Glomerular visceral epithelial cell (primary cell): ENCODE data around the gene SEPHS2.
"Not testable (repeated sequence)": the region's sequence is repeated elsewhere in the genome, so short reads cannot be mapped to it uniquely, and the experiment has no call there.

ENCODE experiments used
- DNase-seq: peaks from one replicate; pipeline ENCODE4 v3.0.0-alpha.2; 2016; ENCODE audit errors: extremely low spot score

The SEPHS2 gene

DNA sequence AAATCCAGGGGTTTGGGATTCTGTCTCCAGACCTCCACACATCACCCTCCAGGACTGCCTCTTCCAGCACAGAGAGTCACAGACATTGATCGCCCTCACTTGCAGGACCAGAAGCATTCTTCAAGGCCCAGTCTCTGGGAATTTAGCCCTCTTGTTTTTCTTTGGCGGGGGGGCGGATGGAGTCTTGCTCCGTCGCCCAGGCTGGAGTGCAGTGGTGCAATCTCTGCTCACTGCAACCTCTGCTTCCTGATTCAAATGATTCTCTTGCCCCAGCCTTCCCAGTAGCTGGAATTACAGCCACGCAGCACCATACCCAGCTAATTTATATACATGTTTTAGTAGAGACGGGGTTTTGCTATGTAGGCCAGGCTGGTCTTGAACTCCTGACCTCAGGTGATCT is 18.4 kb upstream of the SEPHS2 start:
- no peak for DNase-seq

DNA sequence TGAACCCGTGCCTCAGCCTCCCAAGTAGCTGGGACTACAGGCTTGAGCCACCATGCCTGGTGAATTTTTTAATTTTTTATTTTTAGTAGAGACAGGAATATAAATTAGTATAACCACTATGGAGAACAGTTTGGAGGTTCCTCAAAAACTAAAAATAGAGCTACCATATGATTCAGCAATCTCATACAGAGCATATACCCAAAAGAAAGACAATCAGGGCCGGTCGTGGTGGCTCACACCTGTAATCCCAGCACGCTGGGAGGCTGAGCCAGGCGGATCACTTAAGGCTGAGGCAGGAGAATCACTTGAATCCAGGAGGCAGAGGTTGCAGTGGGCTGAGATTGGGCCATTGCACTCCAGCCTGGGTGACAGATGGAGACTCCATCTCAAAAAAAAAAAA is 15.8 kb upstream of the SEPHS2 start:
- DNase-seq: not testable (repeated sequence)

DNA sequence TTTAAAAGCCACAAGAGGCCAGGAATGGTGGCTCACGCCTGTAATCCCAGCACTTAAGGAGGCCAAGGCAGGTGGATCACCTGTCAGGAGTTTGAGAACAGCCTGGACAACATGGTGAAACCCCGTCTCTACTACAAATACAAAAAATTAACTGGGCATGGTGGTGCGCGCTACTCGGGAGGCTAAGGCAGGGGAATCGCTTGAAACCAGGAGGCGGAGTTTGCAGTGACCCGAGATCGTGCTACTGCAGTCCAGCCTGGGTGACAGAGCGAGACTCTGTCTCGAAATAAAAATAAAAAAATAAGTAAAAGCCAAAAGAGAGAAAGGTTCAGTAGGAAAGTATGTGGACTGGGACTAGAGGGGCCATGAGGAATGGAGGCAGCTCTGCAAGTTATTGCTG is 13.8 kb upstream of the SEPHS2 start:
- no peak for DNase-seq

DNA sequence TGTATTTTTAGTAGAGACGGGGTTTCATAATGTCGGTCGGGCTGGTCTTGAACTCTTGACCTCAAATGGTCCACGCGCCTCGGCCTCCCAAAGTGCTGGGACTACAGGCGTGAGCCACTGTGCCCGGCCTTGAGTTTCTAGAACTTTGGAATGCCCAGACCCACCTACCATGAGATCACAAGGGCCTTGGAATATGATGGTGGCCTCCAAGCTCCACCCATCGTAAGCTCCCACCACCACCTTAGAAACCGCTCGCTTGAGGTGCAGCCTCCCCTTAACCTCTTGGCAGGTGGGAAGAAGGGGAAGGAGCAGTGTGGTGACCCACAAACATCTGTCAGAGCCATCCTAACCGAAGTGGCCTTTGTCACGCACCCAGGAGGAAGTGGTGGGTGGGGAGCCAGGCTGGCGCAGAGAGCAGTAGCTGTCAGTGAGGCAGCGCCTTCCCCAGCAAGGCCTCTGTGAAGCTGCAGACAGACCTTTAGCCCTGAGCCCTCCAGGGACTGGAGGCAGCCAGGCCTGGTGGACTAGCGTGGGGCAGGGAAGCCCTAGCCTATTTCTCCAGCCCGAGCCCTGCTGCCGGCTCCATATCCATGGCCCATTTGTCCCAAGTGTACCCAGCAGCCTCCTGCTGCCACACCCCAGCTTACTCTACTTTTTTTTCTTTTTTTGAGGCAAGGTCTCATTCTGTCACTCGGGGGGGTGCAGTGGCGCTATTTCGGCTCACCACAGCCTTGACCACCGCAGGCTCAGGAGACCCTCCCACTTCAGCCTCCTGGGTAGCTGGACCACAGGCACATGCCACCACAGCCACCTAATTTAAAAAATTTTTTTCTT is 13.1 kb upstream of the SEPHS2 start:
- no peak for DNase-seq

DNA sequence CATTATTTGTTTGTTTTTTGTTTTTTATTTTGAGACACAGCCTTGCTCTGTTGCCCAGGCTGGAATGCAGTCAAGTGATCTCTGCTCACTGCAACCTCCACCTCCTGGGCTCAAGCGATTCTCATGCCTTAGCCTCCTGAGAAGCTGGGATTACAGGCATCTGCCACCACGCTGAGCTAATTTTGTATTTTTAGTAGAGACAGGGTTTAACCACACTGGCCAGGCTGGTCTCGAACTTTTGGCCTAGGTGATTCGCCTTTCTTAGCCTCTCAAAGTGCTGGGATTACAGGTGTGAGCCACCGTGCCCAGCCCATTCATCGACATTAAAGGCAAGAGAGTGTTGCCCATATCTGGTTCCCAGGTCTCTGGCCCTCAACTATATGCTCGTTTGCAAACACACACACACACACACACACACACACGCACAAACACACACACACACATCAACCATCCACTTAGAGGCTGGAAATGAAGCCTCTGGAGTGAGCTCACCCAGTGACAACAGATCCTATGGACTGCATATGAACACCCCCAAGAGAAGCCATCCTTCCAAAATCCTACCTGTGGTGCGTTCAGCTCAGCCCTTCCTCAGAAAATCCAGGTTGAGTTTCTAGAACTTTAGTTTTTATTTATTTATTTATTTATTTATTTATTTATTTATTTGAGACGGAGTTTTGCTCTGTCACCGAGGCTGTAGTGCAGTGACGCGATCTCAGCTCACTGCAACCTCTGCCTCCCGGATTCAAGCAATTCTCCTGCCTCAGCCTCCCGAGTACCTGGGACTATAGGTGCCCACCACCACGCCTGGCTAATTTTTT is 12.3 kb upstream of the SEPHS2 start:
- DNase-seq: no peak

DNA sequence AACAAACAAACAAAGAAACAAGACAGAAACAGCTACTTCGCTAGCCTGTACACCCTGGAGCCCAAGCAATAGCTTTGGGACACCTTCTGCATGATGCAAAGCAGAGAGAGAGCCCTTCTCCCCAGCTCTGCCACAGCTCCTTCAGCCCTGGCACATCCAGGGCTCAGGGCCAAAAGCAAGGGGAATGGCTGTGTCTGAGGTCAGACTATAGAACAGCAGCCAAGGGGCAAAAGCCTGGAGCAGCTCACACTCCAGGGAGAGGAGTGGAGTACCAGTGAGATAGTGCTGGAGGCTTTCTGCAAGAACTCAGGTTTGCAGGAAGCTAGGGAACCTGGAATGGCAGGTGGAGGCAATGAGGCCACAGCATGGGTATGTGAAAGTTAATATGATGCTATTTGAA is 11.6 kb upstream of the SEPHS2 start:
- no peak for DNase-seq

DNA sequence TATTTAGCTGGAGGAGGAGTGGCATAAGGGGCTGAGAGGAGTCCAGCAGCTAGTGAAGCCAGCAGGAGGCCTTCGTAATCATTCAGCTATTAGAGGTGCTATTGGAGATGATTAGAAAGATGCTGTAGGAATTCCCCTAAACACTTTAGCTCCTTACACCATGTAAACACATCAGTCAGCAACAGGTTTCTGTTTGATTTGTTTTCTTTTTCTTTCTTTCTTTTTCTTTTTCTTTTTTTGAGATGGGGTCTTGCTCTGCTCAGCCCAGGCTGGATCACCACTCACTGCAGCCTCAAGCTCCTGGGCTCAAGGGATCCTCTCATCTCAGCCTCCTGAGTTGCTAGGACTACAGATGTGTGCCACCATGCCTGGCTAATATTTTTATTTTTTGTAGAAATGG is 10.6 kb upstream of the SEPHS2 start:
- no peak for DNase-seq

DNA sequence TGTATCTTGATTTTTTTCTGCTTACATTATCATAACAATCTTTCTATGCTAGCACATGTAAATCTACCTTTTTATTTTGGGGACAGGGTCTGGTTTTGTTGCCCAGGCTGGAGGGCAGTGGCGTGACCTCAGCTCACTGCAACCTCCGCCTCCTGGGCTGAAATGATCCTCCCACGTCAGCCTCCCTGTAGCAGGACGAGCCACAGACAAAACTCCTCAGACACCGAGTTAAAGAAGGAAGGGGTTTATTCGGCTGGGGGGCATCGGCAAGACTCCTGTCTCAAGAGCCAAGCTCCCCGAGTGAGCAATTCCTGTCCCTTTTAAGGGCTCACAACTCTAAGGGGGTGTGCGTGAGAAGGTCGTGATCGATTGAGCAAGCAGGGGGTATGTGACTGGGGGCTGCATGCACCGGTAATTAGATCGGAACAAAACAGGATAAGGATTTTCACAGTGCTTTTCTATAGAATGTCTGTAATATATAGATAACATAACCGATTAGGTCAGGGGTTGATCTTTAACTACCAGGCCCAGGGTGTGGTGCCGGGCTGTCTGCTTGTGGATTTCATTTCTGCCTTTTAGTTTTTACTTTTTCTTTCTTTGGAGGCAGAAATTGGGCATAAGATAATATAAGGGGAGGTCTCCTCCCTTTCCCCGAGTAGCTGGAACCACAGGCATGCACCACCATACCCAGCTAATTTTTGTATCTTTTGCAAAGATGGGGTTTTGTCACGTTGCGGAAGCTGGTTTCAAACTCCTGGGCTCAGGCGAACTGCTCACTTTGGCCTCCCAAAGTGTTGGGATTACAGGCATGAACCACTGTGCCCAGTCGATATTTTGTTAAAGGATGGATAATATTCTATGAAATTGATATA is 7.3 kb upstream of the SEPHS2 start:
- DNase-seq: not testable (repeated sequence)

DNA sequence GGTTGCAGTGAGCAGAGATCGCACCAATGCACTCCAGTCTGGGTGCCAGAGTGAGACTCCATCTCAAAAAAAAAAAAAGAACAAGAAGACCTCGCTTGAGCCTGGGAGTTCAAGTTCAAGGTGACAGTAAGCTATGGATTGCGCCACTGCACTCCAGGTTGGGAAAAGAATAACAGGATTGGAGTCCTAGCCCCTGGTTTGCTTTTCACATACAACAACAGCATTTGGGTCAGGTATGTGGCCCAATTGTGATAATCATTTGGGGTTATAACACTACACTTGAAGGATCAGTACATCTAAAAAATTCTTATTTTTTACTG is 3.4 kb upstream of the SEPHS2 start:
- DNase-seq: no peak

DNA sequence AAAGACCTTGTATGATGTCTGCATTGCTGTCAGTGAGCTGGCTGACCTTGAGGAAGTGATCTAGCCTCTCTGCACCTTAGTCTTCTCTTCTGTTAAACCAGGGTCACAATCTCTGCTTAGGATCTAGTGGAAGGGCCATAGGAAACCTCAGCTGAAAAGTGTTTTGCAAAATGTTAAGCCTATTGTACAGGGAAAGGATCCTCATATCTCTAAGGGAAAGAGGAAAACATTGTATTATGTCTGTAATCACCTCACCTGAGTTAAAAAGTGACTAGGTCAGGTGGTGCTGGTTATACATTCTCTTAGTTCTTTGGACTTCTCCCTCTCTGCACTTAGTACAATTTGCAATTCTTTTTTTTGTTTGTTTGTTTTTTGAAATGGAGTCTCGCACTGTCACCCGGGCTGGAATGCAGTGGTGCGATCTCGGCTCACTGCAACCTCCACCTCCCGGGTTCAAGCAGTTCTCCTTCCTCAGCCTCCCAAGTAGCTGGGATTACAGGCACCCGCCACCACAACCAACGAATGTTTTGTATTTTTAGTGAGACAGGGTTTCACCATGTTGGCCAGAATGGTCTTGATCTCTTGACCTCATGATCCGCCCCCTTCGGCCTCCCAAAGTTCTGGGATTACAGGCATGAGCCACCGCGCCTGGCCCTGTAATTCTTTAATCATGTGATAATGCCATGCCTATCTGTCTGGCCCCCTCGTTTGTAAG is 2.0 kb upstream of the SEPHS2 start:
- no peak for DNase-seq

DNA sequence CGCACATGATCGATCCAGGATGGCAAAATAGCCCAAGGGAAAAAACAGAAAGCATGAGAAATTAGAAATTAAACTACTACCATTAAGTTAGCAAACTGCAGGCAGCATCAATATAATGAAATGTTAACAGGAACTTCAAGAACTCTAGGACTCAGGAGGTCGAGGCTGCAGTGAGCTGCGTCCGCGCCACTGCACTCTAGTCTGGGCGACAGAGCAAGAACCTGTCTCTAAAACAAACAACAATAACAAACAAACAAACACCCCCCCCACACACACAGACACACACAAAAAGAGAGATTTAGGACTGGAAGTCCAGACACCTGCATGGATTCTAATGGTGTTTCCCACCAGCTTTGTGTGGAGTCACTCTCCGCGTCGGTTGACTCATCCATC is 525 bp upstream of the SEPHS2 start:
- no peak for DNase-seq

DNA sequence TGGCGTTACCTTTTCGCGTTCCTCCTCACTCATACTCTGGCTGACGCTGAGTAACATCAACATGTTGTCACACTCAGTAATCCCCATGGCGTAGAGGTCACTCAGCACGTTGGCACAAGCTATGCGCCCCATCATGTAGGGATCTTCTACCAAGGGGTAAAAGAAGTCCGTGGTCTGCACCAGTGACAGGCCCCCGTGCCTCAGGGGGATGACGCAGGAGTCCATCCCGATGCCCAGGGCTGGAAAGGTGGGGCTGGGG is 596 bp downstream of the SEPHS2 start:
- no peak for DNase-seq

DNA sequence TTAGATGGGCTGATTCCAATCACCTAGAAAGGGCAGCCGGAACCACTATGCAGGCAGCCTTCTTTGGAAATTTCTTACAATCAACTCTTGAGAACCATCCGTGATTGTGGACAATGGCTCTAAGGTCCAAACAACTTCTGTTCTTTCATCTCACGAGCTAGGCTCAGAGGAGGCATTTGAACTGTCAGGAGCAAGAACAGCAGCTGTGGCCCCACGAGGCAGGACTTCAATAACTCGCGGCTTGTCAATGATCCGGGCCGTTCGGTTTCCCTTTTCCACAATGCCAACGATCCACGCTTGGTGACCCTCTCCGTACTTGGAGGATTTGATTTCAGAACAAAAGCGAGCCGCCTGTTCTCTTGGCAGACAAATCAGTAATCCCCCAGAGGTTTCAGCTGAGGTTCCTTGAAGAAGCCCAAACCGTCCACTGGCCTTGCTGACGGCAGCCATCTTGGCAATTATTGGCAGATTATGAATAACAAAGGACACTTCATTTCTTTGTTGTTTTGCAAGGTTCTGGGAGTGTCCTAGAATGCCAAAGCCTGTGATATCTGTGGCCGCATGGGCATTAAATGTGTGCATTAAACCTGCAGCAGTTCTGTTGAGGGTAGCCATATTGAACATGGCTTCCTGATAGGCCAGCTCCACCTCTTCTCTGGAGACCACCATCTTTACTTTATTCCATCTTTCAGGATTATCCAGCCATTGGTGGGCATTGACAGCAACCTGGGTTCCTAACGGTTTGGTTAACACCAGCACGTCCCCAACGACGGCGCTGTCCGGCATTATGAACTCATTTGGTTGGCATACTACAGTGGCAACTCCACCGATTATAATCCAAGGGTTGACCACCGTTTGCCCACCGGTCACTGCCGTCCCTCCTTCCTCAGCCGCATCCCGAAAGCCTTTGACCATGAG is 1.2 kb downstream of the SEPHS2 start:
- DNase-seq: no peak

DNA sequence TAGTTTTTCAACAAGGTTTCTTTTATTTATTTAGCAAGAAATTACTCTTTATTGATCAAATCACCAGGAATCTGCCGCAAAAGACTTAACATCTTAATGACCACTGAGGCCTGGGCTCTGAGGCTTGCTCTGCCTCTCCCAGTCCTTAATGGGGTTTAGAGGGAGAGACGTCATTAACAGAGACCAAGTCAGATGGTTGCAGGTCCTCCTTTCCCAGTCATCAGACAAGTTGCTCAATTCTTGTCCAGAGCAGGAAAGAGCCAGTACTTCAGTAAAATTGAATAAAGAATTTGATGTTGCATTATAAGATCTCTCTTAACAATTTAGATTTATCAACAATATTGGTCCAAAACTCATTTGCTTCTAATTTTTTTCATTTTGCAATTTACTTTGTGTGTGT is 2.0 kb downstream of the SEPHS2 start:
- no peak for DNase-seq

DNA sequence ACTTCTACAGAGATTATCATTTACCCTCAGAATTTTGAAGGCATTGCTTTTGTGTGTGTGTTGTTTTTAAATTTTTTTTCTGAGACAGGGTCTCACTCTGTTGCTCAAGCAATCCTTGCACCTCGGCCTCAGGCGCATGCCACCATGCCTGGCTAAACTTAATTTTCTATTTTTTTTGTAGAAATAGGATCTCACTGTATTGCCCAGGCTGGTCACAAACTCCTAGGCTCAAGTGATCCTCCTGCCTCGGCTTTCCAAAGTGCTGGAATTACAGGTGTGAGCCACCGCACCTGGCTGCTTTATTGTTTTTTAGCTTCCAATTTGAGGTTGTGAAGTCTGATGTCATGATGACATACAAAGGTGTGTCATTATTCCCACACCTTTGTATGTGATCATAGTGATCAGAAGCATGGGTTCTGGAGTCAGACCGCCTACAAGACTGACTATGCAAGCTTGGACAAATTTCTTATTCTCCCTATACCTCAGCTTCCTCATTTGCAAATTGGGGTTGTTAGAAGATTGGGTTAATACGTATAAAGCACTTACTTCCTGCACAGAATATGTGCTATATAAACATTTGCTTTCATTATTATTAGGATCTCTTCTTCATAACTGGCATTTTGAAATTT is 5.8 kb downstream of the SEPHS2 start:
- no peak for DNase-seq

DNA sequence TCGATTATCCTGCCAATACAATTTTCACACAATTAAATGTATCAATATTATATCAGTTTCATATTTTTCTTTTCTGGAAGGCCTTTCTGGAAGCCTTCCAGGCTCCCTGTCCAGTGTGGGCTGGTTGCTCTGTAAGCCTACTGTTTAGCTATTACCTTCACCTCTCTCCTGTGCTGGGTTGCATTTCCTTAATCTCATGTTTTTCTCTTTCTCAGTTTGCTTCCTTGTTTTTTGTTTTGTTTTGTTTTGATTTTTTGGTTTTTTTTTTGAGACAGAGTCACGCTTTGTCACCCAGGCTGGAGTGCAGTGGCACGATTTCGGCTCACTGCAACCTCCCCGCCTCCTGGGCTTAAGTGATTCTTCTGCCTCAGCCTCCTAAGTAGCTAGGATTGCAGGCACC is 6.8 kb downstream of the SEPHS2 start:
- DNase-seq: no peak

DNA sequence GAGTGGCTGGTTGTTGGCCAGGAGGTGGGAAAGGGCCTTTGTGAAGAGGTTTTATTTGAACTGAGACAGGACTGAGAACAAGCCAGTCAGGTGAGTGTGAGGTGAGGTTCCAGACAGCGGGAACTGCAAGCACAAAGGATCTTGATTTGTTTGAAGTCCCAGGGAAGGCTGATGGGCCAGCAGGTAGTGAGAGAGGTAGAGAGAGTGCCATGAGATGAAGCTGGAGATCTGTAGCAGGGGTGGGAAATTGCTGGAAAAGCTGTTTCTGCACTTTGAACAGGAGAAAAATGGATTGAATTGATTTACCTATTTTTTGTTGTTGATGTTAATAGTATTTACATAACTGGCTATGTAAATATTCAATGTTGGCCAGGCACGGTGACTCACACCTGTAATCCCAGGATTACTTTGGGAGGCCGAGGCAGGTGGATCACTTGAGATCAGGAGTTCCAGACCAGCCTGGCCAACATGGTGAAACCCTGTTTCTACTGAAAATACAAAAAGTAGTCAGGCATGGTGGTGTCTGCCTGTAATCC is 8.1 kb downstream of the SEPHS2 start:
- DNase-seq: no peak

DNA sequence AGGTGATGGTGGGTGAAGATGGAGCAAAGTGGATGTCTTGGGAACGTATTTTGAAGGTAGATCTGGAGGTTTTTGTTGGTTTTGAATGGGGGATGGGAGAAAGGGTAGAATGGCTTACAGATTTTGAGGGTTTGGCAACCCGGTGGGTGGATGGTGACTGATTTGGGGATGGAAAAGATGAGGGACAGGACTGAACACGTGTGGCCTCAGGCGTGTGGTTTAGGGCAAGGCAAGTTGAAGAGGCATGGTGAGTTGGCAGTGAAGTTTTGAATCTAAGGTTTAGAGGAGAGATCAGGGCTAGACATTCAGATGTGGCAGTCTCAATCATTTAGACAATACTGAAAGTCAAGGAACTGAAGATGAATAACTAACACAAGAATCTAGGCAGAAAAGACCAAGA is 10.8 kb downstream of the SEPHS2 start:
- DNase-seq: no peak

DNA sequence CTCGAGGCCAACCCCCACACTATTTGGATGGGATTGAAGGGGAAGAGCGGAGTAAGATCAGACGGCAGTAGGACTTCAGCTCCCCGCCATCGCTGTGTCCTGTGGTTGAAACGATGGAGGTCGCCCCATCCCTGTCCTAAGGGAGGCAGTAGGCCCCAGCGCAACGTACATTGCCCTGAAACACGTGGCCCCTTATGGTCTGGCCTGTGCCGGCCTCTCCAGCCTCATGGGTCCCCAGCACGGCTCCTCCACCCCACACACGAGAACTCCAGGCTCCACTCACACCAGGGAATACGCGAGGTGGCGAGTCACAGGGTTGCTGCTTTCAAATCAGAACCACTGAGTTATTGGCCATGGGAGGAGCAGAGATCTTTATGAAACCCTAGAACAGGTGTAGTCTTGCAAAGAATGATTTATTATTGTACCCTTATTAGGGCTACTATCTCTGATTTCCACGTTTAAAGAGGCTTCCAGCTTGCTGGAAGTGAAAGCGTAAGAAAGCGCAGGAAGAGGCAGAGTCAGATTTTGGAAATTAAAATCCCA is 15.2 kb downstream of the SEPHS2 start:
- DNase-seq: no peak
